ENCODE results near the gene DACH2.

Gene DACH2

GRCh38 chrX:86322913-86323312, 174.7 kb downstream of the DACH2 start:
- DNase-seq (ENCODE audit: low read depth in 2 of 2): no peak

- DNase-seq (ENCODE audit: low read depth in 2 of 2): no peak
These were observed 180.9 kb downstream of the DACH2 start for GRCh38 chrX:86329174-86329573.

DNA sequence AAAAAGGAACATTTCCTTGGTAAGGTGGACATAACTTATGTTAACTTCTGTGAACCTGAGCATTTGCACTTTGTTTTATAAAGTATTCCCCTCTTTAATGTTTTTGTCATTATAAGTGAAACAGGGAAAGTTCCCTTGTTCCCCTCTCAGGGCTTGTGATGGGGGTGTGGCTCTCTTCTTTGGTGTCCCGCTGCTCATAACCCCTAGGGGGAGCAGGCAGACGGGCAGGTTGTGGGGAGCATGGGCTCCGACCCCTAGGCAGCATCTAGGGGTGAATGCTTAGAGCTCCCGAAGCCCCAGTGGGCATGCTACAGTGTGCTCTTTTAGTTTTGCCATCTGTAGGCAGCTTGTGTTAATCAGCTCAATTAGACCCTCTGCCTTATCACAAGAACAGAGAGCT, 200.4 kb downstream of the DACH2 start:
- DNase-seq (ENCODE audit: low read depth in 2 of 2): no peak

DNA sequence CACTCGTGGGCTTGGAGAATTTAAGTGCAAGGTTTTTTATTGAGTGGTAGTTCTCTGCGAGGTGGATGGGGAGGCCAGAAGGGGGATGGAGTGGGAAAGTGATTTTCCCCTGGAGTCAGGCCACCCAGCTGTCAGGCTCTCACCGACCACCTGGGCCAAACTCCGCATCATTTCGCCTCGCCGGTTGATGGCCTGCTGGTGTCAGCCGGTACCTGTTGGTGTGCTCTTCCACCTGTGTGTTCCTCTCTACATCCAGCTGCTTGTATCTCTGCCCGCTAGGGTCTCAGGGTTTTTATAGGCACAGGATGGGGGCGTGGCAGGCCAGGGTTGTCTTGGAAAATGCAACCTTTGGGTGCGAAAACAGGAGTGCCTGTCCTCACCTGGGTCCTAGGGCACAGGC, 200.9 kb downstream of the DACH2 start:
- DNase-seq (ENCODE audit: low read depth in 2 of 2): no peak

- no peak for DNase-seq (ENCODE audit: low read depth in 2 of 2)
These were observed 221.8 kb downstream of the DACH2 start for GRCh38 chrX:86369847-86370630.

GRCh38 chrX:86370927-86371326, 222.7 kb downstream of the DACH2 start:
- no peak for DNase-seq (ENCODE audit: low read depth in 2 of 2)

GRCh38 chrX:86379209-86379608, 231.0 kb downstream of the DACH2 start:
- no peak for DNase-seq (ENCODE audit: low read depth in 2 of 2)

DNA sequence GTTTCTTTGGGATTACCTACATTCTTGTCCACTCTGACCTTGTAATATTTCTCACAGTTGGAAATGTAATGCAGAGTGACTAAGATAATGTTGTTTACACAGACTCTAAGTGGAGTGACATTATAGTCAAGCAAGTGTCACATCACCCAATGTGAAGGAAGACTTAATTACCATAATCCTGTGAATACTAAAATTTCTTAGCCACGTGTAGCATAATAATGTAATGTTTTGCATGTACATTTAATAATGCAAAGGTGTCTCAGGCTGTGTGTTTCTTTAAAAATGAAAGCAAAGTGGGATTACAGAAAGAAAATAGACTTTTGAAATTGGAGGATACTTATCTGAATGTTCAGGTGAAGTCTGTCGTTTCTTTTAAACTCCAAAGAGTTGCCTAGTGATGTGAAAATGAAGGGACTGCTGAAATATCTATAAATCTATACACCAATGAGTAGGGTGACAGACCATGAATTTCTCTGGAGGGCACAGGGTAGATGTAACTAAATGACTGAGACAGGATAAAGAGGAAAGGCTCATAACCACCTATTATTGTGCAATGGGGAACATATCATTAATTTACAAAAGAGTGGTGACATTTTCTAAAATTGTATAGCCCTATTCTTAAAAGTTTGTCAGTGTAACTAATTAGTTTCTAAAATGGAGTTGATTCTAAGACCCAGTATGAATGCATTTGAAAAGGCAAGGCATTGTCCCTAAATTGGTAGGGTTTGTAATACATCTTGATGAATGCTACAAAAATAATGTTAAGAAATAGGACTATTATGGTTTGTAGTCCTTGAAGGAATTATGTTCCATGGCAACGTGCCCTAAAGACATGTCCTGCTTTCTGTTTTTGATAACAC, 235.7 kb downstream of the DACH2 start:
- no peak for DNase-seq (ENCODE audit: low read depth in 2 of 2)

DNA sequence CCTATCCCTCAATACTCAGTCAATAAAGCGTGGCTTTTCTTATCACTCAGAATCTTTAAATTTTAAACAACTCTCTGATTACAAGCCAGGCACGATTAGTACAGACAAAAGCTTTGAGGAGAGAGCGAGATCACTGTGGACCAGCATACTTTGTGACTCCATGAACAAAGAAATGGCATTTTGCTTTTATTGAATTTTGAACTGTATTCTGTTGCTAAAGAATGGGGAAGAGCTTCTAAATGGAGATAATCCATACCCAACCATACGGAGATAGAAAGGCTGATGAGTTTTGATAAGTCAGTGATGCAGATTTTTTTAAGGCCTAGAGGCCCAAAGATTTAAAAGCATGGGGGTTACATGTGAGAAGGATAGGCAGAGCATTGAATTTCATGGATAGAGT, 259.1 kb downstream of the DACH2 start:
- DNase-seq (ENCODE audit: low read depth in 2 of 2): no peak

DNA sequence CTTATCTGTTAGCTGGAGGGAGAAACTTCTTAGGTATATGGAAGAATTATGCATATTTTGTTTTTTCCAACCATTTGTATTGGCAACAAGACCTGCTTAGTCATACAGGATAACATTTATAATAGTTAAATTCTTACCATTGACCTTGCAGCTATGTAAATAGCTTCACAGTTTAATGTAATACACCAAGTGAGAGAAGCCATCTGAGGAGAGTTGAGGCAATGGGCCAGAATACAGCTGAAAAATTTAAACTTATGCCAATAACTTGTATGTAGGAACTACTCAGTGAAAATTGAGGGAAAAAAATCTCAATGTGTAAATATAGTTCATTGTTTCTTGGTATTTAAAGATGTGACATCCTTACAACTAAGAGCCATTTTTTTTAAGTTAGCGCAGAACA, 273.5 kb downstream of the DACH2 start:
- DNase-seq (ENCODE audit: low read depth in 2 of 2): no peak

GRCh38 chrX:86436116-86436515, 287.9 kb downstream of the DACH2 start:
- DNase-seq (ENCODE audit: low read depth in 2 of 2): no peak

- DNase-seq (ENCODE audit: low read depth in 2 of 2): no peak
These were observed 307.2 kb downstream of the DACH2 start for GRCh38 chrX:86455495-86455894.

DNA sequence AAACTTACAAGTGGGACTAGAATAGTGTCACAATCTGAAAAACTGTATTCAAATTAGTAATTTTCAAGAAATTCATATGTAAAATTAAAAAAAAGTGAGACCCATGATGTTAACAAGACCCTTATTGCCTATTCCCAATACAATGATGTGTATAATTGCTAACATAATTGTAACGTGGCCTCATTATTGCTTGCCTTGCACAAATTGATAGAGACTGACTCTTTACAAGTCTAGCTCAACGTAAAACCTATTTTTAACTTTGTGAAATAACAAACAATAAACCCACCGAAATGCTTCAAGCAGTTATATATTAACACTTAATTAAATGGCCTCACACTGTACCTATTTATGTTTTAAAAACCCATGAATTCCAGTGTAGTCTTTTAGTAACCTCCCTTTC, 312.5 kb downstream of the DACH2 start:
- no peak for DNase-seq (ENCODE audit: low read depth in 2 of 2)

- no peak for DNase-seq (ENCODE audit: low read depth in 2 of 2)
These were observed 356.0 kb downstream of the DACH2 start for GRCh38 chrX:86504297-86504696.

DNA sequence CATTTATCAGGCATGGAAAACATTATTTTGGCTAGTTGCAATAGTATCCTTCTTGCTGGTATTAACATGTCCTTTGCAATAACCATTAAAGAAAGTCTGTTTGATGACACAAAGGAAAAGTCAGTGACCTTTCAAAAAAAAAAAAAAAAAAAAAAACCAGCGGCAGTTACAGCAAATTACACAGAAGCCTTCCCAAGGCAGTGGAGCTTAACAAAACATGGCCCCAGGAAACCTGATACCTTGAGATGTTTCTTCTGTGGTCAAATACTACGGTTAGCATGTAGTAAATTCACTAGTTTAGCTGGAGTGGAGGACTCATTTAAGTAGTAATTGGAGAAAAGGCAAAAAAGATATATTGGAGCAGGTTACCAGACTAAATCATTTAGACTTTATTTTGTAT, 359.1 kb downstream of the DACH2 start:
- DNase-seq (ENCODE audit: low read depth in 2 of 2): no peak

DNA sequence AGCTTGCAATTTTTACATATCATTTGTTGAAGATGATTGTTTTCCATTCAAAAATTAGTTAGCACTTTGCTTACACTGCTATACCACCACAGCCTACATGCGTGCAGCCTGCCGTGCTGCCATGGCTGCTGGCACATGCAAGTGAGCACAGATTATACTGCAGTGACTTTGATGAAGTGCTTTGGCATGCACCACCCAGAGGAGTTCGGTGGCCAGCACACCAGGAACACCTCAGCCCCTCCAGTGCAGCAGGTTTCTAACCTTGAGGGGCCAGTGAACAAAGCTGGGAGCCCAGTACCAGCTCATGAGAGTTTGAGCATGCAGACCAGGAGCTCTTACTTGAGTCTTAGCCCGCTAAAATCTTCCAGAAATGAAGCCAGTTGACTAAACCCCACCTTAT, 431.5 kb downstream of the DACH2 start:
- no peak for DNase-seq (ENCODE audit: low read depth in 2 of 2)

GRCh38 chrX:86604607-86605006, 456.4 kb downstream of the DACH2 start:
- no peak for DNase-seq (ENCODE audit: low read depth in 2 of 2)

GRCh38 chrX:86696951-86697350, 548.7 kb downstream of the DACH2 start:
- no peak for DNase-seq (ENCODE audit: low read depth in 2 of 2)

- no peak for DNase-seq (ENCODE audit: low read depth in 2 of 2)
These were observed 563.4 kb downstream of the DACH2 start for GRCh38 chrX:86711531-86712180.

- DNase-seq (ENCODE audit: low read depth in 2 of 2): no peak
These were observed 566.2 kb downstream of the DACH2 start for GRCh38 chrX:86714441-86714840.

GRCh38 chrX:86724277-86724676, 576.0 kb downstream of the DACH2 start:
- DNase-seq (ENCODE audit: low read depth in 2 of 2): no peak

DNA sequence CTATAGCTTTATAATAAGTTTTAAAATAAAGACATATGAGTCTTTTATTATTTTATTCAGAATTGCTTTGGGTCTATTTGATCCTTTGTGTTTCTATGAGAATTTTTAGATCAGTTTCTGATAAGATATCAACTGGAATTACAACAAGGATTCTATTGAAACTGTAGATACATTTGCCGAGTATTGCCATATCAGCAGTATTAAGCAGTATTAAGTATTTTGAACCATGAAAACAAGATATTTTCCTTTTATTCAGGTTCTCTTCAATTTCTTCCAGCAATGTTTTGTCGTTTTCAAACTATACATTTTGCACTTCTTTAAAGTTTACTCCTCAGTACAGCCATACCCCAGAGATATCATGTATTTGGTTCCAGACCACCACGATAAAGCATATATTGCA, 598.8 kb downstream of the DACH2 start:
- DNase-seq (ENCODE audit: low read depth in 2 of 2): no peak

- DNase-seq (ENCODE audit: low read depth in 2 of 2): no peak
These were observed 657.0 kb downstream of the DACH2 start for GRCh38 chrX:86805241-86805640.

Data from activated CD4-positive, alpha-beta T cell treated with anti-CD3 and anti-CD28 coated beads for 24 hours (primary cell).